SK-N-SH treated with all-trans-retinoic acid at 6 μM for 48 hours (cell line): ENCODE results near the gene DDI2.

Experiments used
- ATAC-seq: fragments of 200-7000 bp; cut with Tn5 transposase; 3 replicates; pipeline ENCODE4 v1.9.1; 2020; ENCODE audit warnings: mild to moderate bottlenecking, moderate library complexity
- ARNTL ChIP-seq: fragments of 450-650 bp; formaldehyde crosslinking; IDR thresholded peaks from 2 replicates; pipeline ENCODE4 v1.5.0; 2020; ENCODE audit warnings: low read depth, mild to moderate bottlenecking, moderate library complexity, borderline replicate concordance
- BACH2 ChIP-seq: fragments of 250-450 bp; sonication (Bioruptor Pico); IDR thresholded peaks from 2 replicates; pipeline ENCODE4 v1.9.0; 2021; ENCODE audit warnings: mild to moderate bottlenecking, borderline replicate concordance
- CSDC2 ChIP-seq: fragments of 250-450 bp; sonication (Bioruptor Pico); IDR thresholded peaks from 2 replicates; pipeline ENCODE4 v1.5.0; 2020; ENCODE audit warnings: mild to moderate bottlenecking, moderate library complexity
- ESRRG ChIP-seq: fragments of 250-450 bp; sonication (Bioruptor Pico); IDR thresholded peaks from 2 replicates; pipeline ENCODE4 v1.6.1; 2021; ENCODE audit warnings: mild to moderate bottlenecking
- GLIS3 ChIP-seq: fragments of 250-450 bp; sonication (Bioruptor Pico); IDR thresholded peaks from 2 replicates; pipeline ENCODE4 v1.5.0; 2020; ENCODE audit warnings: mild to moderate bottlenecking, moderate library complexity
- ISL1 ChIP-seq: fragments of 250-450 bp; sonication (Bioruptor Pico); IDR thresholded peaks from 2 replicates; pipeline ENCODE4 v2.1.2; 2022; ENCODE audit warnings: mild to moderate bottlenecking, moderate library complexity
- OSR1 ChIP-seq: fragments of 250-450 bp; sonication (Bioruptor Pico); IDR thresholded peaks from 2 replicates; pipeline ENCODE4 v1.8.0; 2022; ENCODE audit warnings: moderate library complexity, mild to moderate bottlenecking, inconsistent platforms
- PPARA ChIP-seq: fragments of 250-450 bp; sonication (Bioruptor Pico); IDR thresholded peaks from 2 replicates; pipeline ENCODE4 v1.5.0; 2020; ENCODE audit warnings: mild to moderate bottlenecking, borderline replicate concordance
- RARB ChIP-seq: fragments of 250-450 bp; sonication (Bioruptor Pico); IDR thresholded peaks from 2 replicates; pipeline ENCODE4 v1.8.0; 2021; ENCODE audit warnings: mild to moderate bottlenecking, moderate library complexity
- SNAI2 ChIP-seq: fragments of 250-450 bp; sonication (Bioruptor Pico); IDR thresholded peaks from 2 replicates; pipeline ENCODE4 v1.5.0; 2020; ENCODE audit warnings: mild to moderate bottlenecking, moderate library complexity
- TOX ChIP-seq: fragments of 250-450 bp; sonication (Bioruptor Pico); IDR thresholded peaks from 2 replicates; pipeline ENCODE4 v1.8.0; 2021; ENCODE audit warnings: mild to moderate bottlenecking, moderate library complexity, borderline replicate concordance
- ZC3H10 ChIP-seq: fragments of 250-450 bp; sonication (Bioruptor Pico); IDR thresholded peaks from 2 replicates; pipeline ENCODE4 v1.5.1; 2021; ENCODE audit warnings: mild to moderate bottlenecking, moderate library complexity
- ZFP3 ChIP-seq: fragments of 250-450 bp; sonication (Bioruptor Pico); IDR thresholded peaks from 2 replicates; pipeline ENCODE4 v1.5.0; 2020; ENCODE audit warnings: mild to moderate bottlenecking, moderate library complexity
- ZFP30 ChIP-seq: fragments of 450-650 bp; formaldehyde crosslinking; IDR thresholded peaks from 2 replicates; pipeline ENCODE4 v1.5.0; 2022; ENCODE audit warnings: mild to moderate bottlenecking, moderate library complexity
- ZNF565 ChIP-seq: fragments of 450-650 bp; formaldehyde crosslinking; conservative IDR thresholded peaks from 2 replicates; pipeline ENCODE4 v1.5.0; 2020; ENCODE audit warnings: low read depth, mild to moderate bottlenecking, moderate library complexity
- ZNF70 ChIP-seq: fragments of 450-650 bp; formaldehyde crosslinking; IDR thresholded peaks from 2 replicates; pipeline ENCODE4 v1.5.0; 2020; ENCODE audit warnings: mild to moderate bottlenecking, moderate library complexity
- TF ChIP-seq, protein P1 (sequence below): fragments of 250-450 bp; sonication (Bioruptor Pico); IDR thresholded peaks from 2 replicates; pipeline ENCODE4 v1.5.0; 2020; ENCODE audit warnings: mild to moderate bottlenecking, moderate library complexity
- TF ChIP-seq, protein P2 (sequence below): fragments of 250-450 bp; sonication (Bioruptor Pico); IDR thresholded peaks from 2 replicates; pipeline ENCODE4 v1.5.1; 2020; ENCODE audit warnings: low read depth, mild to moderate bottlenecking, moderate library complexity
- TF ChIP-seq, protein P3 (sequence below): fragments of 250-450 bp; sonication (Bioruptor Pico); IDR thresholded peaks from 2 replicates; pipeline ENCODE4 v1.5.1; 2021; ENCODE audit warnings: mild to moderate bottlenecking, moderate library complexity
- TF ChIP-seq, protein P4 (sequence below): fragments of 250-450 bp; sonication (Bioruptor Pico); IDR thresholded peaks from 2 replicates; pipeline ENCODE4 v1.8.0; 2020; ENCODE audit warnings: mild to moderate bottlenecking, moderate library complexity, borderline replicate concordance
- TF ChIP-seq, protein P5 (sequence below): fragments of 250-450 bp; sonication (Bioruptor Pico); IDR thresholded peaks from 2 replicates; pipeline ENCODE4 v1.8.0; 2021; ENCODE audit warnings: low read depth, mild to moderate bottlenecking, moderate library complexity, borderline replicate concordance

The DDI2 gene

DNA sequence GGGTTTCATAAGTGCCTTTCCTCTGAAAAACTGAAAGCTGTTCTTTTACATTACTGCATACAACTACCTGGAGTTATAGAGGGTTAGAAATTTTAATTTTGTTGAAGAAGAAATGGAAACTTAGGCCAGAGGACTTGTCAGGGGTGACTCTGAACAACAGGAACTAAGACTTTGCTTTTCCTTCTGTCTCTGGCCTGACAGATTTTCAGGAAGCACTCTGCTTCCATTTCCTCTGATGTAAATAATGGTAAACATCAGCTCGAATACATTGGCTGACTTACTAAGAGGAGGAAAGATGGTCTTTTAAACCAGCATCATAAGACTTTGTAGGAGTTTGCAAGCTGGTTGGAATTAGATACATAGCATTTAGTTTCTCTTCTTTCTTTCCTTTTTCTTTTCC is 39.8 kb downstream of the DDI2 start:
- TF ChIP-seq TOX (CRISPR knock-in tag) (no peak), ZFP3 (no peak), ZNF70 (CRISPR knock-in tag) (no peak)
- ATAC-seq: no peak

DNA sequence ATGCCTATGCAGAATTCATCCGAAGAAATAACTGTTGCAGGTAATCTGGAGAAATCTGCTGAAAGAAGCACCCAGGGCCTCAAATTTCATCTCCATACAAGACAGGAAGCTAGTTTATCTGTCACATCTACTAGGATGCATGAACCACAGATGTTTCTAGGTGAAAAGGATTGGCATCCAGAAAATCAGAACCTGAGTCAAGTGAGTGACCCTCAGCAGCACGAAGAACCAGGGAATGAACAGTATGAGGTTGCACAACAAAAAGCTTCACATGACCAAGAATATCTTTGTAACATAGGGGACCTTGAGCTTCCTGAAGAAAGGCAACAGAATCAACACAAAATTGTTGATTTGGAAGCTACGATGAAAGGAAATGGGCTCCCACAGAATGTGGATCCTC is 42.9 kb downstream of the DDI2 start:
- TF ChIP-seq ZNF565 (CRISPR knock-in tag) (no peak), GLIS3 (CRISPR knock-in tag) (no peak), ZNF70 (CRISPR knock-in tag) (no peak), ZFP3 (no peak), ARNTL (CRISPR knock-in tag) (no peak), ISL1 (CRISPR knock-in tag) (no peak), ESRRG (no peak), ZFP30 (CRISPR knock-in tag) (no peak), ZC3H10 (CRISPR knock-in tag) (no peak), OSR1 (CRISPR knock-in tag) (no peak), TOX (CRISPR knock-in tag) (no peak)
- TF ChIP-seq, protein P1, sequence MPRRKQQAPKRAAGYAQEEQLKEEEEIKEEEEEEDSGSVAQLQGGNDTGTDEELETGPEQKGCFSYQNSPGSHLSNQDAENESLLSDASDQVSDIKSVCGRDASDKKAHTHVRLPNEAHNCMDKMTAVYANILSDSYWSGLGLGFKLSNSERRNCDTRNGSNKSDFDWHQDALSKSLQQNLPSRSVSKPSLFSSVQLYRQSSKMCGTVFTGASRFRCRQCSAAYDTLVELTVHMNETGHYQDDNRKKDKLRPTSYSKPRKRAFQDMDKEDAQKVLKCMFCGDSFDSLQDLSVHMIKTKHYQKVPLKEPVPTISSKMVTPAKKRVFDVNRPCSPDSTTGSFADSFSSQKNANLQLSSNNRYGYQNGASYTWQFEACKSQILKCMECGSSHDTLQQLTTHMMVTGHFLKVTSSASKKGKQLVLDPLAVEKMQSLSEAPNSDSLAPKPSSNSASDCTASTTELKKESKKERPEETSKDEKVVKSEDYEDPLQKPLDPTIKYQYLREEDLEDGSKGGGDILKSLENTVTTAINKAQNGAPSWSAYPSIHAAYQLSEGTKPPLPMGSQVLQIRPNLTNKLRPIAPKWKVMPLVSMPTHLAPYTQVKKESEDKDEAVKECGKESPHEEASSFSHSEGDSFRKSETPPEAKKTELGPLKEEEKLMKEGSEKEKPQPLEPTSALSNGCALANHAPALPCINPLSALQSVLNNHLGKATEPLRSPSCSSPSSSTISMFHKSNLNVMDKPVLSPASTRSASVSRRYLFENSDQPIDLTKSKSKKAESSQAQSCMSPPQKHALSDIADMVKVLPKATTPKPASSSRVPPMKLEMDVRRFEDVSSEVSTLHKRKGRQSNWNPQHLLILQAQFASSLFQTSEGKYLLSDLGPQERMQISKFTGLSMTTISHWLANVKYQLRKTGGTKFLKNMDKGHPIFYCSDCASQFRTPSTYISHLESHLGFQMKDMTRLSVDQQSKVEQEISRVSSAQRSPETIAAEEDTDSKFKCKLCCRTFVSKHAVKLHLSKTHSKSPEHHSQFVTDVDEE (CRISPR knock-in tag): no peak
- TF ChIP-seq, protein P2, sequence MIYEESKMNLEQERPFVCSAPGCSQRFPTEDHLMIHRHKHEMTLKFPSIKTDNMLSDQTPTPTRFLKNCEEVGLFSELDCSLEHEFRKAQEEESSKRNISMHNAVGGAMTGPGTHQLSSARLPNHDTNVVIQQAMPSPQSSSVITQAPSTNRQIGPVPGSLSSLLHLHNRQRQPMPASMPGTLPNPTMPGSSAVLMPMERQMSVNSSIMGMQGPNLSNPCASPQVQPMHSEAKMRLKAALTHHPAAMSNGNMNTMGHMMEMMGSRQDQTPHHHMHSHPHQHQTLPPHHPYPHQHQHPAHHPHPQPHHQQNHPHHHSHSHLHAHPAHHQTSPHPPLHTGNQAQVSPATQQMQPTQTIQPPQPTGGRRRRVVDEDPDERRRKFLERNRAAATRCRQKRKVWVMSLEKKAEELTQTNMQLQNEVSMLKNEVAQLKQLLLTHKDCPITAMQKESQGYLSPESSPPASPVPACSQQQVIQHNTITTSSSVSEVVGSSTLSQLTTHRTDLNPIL (CRISPR knock-in tag): no peak
- TF ChIP-seq, protein P3, sequence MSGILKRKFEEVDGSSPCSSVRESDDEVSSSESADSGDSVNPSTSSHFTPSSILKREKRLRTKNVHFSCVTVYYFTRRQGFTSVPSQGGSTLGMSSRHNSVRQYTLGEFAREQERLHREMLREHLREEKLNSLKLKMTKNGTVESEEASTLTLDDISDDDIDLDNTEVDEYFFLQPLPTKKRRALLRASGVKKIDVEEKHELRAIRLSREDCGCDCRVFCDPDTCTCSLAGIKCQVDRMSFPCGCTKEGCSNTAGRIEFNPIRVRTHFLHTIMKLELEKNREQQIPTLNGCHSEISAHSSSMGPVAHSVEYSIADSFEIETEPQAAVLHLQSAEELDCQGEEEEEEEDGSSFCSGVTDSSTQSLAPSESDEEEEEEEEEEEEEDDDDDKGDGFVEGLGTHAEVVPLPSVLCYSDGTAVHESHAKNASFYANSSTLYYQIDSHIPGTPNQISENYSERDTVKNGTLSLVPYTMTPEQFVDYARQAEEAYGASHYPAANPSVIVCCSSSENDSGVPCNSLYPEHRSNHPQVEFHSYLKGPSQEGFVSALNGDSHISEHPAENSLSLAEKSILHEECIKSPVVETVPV: no peak
- TF ChIP-seq, all 23 proteins: peak for 0
- ATAC-seq: no peak

DNA sequence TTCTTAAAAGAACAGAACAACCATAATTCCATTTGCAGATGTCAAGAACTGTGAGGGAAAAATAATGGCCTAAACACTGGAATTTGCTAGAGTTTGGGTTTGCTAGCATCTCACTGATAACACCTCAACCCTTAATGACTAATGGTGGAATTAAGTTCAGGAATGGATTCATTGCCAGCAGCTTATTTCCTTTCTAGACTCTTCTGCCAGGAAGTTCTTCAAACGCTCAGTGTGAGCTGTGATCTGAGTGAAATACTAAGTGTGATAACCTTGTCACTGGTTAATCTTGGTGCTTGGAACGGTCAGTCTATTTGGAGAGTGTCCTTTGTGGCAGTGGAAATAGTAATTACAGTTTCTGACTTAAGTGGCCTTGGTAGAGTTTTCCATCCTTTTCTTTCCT is 45.2 kb downstream of the DDI2 start:
- TF ChIP-seq ZC3H10 (CRISPR knock-in tag) (no peak), OSR1 (CRISPR knock-in tag) (no peak), SNAI2 (CRISPR knock-in tag) (no peak), PPARA (no peak), RARB (CRISPR knock-in tag) (no peak), ARNTL (CRISPR knock-in tag) (no peak), ZNF565 (CRISPR knock-in tag) (no peak), ZFP3 (no peak), ESRRG (no peak), GLIS3 (CRISPR knock-in tag) (no peak), CSDC2 (CRISPR knock-in tag) (no peak), ZFP30 (CRISPR knock-in tag) (no peak), ISL1 (CRISPR knock-in tag) (no peak), BACH2 (CRISPR knock-in tag) (no peak), TOX (CRISPR knock-in tag) (no peak), ZNF70 (CRISPR knock-in tag) (no peak)
- TF ChIP-seq, protein P2 (CRISPR knock-in tag): no peak
- TF ChIP-seq, protein P1 (CRISPR knock-in tag): no peak
- TF ChIP-seq, protein P4, sequence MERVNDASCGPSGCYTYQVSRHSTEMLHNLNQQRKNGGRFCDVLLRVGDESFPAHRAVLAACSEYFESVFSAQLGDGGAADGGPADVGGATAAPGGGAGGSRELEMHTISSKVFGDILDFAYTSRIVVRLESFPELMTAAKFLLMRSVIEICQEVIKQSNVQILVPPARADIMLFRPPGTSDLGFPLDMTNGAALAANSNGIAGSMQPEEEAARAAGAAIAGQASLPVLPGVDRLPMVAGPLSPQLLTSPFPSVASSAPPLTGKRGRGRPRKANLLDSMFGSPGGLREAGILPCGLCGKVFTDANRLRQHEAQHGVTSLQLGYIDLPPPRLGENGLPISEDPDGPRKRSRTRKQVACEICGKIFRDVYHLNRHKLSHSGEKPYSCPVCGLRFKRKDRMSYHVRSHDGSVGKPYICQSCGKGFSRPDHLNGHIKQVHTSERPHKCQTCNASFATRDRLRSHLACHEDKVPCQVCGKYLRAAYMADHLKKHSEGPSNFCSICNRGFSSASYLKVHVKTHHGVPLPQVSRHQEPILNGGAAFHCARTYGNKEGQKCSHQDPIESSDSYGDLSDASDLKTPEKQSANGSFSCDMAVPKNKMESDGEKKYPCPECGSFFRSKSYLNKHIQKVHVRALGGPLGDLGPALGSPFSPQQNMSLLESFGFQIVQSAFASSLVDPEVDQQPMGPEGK (CRISPR knock-in tag): no peak
- TF ChIP-seq, protein P5, sequence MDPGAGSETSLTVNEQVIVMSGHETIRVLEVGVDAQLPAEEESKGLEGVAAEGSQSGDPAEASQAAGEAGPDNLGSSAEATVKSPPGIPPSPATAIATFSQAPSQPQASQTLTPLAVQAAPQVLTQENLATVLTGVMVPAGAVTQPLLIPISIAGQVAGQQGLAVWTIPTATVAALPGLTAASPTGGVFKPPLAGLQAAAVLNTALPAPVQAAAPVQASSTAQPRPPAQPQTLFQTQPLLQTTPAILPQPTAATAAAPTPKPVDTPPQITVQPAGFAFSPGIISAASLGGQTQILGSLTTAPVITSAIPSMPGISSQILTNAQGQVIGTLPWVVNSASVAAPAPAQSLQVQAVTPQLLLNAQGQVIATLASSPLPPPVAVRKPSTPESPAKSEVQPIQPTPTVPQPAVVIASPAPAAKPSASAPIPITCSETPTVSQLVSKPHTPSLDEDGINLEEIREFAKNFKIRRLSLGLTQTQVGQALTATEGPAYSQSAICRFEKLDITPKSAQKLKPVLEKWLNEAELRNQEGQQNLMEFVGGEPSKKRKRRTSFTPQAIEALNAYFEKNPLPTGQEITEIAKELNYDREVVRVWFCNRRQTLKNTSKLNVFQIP (CRISPR knock-in tag): no peak
- ATAC-seq: no peak
